Gastroesophageal sphincter (tissue), 3 donors: ENCODE measurements around the gene TMEM151A.

ENCODE experiments used
- CTCF ChIP-seq, 4 experiments: fragments of 200-600 bp in 2 of 4; fragments of 450-650 bp in 2 of 4; sonication (generic) in 1 of 4; IDR thresholded peaks; one replicate each; pipeline ENCODE4 v1.5.1; 2017 to 2019; ENCODE audit warnings: antibody characterized with exemption in 4 of 4, mild to moderate bottlenecking in 2 of 4, moderate library complexity in 2 of 4
- EP300 ChIP-seq: sonication (generic); formaldehyde crosslinking; IDR thresholded peaks from one replicate; pipeline ENCODE4 v1.6.1; 2017; ENCODE audit warnings: antibody characterized with exemption, mild to moderate bottlenecking
- POLR2AphosphoS5 ChIP-seq: sonication (generic); formaldehyde crosslinking; IDR thresholded peaks from one replicate; pipeline ENCODE4 v1.6.1; 2017; ENCODE audit warnings: antibody characterized with exemption

- TF ChIP-seq CTCF (IDR thresholded peaks at IDR 0.05) (no peak), EP300 (no peak), POLR2AphosphoS5 (no peak)
Measured at GRCh38 chr11:66291706-66292542, at the start of gene TMEM151A.
